Daoy (cell line): Measurements from ENCODE around the gene FGGY. TPM values are rescaled to one million over a fixed set of nuclear protein-coding genes. Genes with fewer than 3 reads are reported as not detected.
"Not testable (repeated sequence)": the region's sequence is repeated elsewhere in the genome, so short reads cannot be mapped to it uniquely, and the experiment has no call there.

Experiments
- DNase-seq: peaks from one replicate; pipeline ENCODE4 v3.0.0-alpha.2; 2015; ENCODE audit warnings: low read depth
- total RNA-seq: library from RNA; depleted of rRNA; stranded (reverse); fragments of >200 nt; shearing (Covaris generic); gene quantifications from 2 replicates; pipeline ENCODE4 v1.2.3, GENCODE V29; 2014

Gene FGGY
- total RNA-seq, 1 experiment from 2014 or later = 15.7 TPM

- peak; percentile 62 for DNase-seq
Observed at GRCh38 chr1:59570524-59570923, 273.6 kb downstream of the FGGY start.

- peak; percentile 96 for DNase-seq
Observed at GRCh38 chr1:59574085-59574484, 277.2 kb downstream of the FGGY start.

DNA sequence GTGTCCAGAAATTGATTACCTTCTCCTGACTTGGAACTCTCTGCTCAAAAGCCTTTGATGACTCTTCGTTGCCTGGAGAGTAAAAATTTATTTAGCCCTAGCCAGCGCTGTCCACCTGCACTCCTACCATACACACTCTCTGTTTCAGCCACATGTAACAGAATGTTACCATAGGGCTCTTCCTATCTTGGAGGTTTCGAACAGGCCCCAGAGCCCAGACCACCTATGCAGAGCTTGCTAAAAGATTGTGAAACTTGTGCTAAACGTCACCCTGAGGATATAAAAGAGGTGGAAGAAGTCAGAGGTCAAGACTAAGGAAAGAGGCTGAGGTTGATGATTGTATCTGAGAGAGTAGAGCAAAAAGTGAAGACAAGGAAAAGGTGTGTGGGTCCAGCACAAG, 280.9 kb downstream of the FGGY start:
- DNase-seq = no peak

GRCh38 chr1:59579222-59579621, 282.3 kb downstream of the FGGY start:
- DNase-seq = no peak

DNA sequence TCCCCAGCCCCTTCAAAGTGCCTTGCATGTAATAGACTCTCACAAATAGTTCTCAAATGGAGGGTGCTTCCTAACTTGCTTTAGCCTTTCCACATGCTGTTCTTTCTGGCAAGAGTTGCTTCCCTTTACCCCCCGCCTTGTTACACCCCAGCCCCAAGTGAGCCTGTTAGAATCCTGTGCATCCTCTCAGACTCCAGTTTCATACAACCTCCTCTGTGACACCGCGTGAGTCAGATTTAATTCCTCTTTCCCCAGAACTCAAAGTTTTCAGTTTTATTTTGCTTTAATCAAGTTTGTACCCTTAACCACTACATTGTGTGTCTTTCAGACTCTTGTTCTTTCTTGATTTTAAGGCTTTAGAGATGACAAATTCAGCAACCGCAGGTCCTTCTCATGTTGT, 283.4 kb downstream of the FGGY start:
- no peak for DNase-seq

GRCh38 chr1:59592410-59592809, 295.5 kb downstream of the FGGY start:
- DNase-seq = not testable (repeated sequence)

GRCh38 chr1:59592924-59593323, 296.0 kb downstream of the FGGY start:
- DNase-seq = no peak

DNA sequence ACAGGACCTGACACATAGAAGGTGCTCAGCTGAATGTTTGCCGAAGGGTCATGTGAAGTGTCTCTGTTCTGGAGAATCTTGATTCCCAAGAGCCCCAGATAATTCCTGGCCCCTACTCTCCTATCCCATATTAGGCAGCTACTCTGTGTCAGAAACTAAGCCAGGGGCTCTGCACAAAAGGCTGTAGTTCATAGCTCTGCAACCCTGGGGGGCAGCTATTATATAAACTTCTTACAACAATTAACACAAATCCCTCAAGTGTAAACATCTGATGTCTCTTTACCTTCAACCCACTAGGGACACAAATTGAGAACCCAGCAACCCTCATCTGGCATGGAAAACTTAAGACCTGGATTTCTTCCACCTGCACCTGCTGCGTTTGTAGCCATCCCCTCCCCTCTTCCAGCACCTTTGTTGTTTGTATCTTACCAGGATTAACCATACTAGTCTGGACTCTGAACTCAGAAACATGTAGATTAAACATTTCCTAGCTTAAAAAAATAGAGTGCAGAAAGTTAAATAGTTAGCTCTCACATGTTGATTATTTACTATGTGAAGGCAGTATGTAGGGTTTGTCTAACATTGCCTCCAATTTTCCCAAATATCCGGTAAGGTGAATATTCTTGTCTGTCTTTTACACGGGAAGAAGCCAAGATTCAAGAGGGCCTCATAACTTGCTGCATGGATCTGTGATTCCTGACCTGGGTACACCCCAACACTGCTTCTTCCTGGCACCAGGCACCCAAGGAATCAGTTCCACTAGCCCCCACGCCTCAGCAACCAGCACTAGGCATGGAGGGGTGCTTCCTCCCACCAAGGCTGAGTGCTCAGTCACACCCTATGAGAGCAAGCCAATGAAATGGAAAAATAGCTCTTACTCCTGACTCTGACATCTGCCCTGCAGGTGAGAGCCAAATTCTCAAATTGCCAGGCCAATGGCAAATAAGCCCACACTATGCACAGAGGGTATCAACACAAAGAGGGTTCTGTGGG, 297.2 kb downstream of the FGGY start:
- no peak for DNase-seq

GRCh38 chr1:59595774-59596173, 298.9 kb downstream of the FGGY start:
- DNase-seq = peak; percentile 45

GRCh38 chr1:59596432-59596831, 299.5 kb downstream of the FGGY start:
- peak; percentile 88 for DNase-seq

DNA sequence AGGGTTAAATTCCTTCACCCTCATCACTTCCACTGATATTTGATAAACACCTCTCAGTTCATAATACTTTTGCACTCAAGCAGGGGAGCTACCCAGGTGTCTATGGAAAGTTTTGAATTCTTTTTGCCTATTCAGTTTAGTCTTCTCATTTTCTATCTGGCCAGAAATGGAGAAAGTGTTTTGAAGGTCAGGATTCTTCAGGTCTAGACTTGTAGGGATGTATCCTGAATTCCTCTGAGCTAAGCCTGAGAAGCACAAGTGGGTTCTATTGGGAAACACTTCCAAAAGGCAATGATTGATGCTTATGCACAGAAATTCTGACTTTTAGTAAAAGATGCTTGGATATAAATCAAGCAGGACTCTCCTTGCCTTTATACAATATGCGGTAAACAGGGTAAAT, 300.1 kb downstream of the FGGY start:
- DNase-seq = no peak

DNA sequence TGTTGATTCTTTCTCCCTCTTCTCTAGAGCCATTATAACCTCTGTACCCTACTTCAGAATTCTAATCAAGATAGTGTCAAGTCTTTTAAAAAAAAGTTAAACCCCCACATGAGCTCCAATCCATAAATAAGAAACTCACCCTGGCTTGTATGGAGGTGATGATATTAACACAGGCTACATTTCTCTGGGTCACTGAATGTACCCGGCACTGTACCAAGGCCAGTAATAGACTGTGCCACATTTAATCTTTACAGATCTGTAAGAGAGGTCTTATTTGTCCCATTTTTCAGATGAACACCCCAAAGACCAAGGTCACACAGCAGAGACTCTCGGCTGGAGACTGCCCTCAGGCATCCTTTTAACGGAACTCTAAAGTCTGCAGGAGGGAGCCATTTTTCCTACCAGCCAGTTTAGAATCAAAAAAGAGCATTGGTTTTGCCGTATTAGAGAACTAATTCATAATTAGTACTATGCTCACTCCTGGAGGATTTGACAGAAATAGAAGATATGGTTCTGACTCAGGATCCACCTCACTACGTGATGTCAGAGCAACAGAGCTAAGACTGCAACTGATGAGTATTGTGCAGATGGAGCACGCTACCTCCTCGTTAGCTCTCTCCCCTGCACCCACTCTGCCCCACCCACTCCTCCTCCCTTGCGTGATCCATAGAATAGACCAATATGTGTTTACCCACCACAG, 300.7 kb downstream of the FGGY start:
- DNase-seq = no peak

DNA sequence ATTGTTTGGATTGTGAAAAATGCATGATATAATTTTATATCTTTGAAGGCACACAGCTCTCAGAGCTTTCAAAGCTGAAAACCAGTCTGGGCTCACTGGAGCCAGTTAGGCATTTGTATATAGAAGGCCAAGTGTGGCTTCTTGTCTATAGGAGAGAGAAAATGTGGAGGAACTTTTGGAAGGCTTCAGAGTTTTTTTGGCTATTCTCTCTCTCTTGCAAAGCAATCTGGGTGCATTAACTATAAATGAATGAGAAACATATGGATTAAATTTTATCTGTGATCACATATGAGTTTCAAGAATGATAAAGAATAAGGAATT, 301.2 kb downstream of the FGGY start:
- DNase-seq = no peak

- peak; percentile 96 for DNase-seq
Observed at GRCh38 chr1:59601041-59601441, 304.1 kb downstream of the FGGY start.

DNA sequence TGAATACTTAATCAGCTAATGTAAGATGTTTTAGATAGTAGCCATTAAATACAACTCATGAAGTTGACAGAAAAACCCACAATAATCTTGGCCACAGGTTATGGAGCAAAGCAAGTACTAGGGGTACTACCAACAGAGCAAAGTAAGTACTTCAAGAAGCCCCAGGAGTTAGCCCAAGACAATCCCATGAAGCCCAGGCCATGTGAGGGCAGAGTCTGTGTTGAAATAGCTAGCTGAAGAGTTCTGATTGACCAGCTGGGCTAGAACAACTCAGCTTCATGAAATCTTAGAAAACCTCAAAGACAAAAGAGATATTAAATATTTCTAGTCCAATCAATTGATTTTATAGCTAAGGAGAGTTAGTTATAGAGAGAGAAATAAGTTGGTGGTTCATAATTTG, 304.9 kb downstream of the FGGY start:
- DNase-seq = no peak

GRCh38 chr1:59604191-59604590, 307.3 kb downstream of the FGGY start:
- no peak for DNase-seq

DNA sequence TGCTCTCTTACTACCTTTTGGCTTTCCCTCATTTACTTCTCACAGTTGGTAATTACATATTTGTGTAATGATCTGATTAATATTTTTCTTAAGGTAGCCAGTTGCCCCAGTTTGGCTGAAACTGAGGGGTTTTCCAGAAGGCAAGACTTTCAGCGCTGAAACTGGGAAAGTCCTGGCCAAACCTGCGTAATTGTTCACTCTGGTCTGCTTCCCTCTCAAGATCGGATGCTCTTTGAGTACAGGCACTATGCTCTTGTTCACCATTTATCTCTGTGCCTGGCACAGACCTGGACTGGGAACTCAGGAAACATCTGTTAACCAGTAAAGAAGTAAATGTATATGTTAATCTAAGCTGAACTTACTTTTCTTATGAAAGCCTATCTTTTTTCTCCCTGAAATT, 308.3 kb downstream of the FGGY start:
- DNase-seq = no peak

- peak; percentile 34 for DNase-seq
Observed at GRCh38 chr1:59605761-59606160, 308.9 kb downstream of the FGGY start.

- DNase-seq = no peak
Observed at GRCh38 chr1:59609245-59609644, 312.4 kb downstream of the FGGY start.

DNA sequence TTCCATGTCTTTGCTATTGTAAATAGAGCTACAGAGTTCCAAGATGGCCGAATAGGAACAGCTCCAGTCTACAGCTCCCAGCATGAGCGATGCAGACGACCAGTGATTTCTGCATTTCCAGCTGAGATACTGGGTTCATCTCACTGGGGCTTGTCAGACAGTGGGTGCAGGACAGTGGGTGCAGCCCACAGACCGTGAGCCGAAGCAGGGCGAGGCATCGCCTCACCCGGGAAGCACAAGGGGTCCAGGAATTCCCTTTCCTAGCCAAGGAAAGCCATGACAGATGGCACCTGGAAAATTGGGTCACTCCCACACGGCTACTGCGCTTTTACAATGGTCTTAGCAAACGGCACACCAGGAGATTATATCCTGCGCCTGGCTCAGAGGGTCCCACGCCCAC, 313.6 kb downstream of the FGGY start:
- not testable (repeated sequence) for DNase-seq

DNA sequence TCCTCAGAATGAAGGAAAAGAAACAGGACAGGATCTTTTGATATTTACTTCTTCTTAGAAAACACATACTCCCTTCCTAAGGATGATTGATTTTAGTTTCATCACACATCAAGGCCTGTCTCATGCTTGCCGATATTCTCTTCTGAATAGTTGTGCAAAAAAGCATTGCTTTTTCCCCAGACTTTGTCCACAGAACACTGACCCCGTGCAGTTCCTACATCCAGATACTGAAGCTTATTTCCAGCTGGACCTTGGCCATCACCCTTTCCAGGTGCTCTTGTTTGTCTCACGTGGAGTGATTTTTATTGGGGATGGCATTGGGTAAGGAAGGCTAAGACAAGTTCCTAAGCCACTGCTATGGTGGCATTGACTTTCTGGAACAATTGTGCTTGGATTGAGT, 320.5 kb downstream of the FGGY start:
- no peak for DNase-seq

GRCh38 chr1:59619557-59619956, 322.7 kb downstream of the FGGY start:
- no peak for DNase-seq

DNA sequence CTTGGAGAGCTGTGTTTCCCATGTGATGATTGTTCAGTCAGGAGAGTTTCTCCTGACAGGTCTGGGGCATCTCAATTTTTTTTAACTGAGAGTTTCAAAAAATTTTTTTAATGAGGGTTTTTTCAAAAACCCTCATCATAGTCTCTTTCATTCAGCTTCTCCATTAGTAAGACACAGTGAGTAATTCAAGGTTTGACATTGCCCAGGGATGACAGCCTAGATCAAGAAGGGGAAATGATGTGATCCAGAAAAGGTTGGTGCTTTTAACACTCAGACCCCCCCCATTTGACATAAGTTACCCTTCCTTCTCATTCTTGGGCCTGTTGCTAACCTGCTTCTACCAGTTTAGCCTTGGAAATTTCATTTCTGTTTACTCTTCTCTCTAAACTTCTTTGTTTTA, 328.5 kb downstream of the FGGY start:
- DNase-seq = no peak
